ENCODE measurements around the gene RBM18. TPM values are rescaled to one million over a fixed set of nuclear protein-coding genes. Genes with fewer than 3 reads are reported as not detected.

Gene RBM18
- total and polyA plus RNA-seq, 12 donors: 6.0 to 47.6 (median 42.1) TPM

- Histone ChIP-seq H3K4me1 (peaks cover 8 to 51% (median 31%) of the 10 kb centered on the region in 9 donors), H3K36me3 (peaks cover 0 to 5% (median 0%) of the 10 kb centered on the region in 9 donors), H3K9me3 (no peaks in the 10 kb centered on the region), H3K27ac (no peak overlapping the region), H3K27me3 (peaks cover 16 to 100% (median 86%) of the 10 kb centered on the region in 7 donors), H3K4me3 (no peak overlapping the region)
- no peak for TF ChIP-seq CTCF (IDR thresholded peaks at IDR 0.05)
- intact Hi-C loops (cut with DNase I): no loop called here
- ATAC-seq: no peak
- WGBS, 2 donors: 83 to 88% methylated on average over 1 of the region's 1 CpG
- DNase-seq: no peak
Observed at GRCh38 chr9:122215663-122216062, 49.0 kb downstream of the RBM18 start.

GRCh38 chr9:122214507-122214906 is 50.1 kb downstream of the RBM18 start:
- WGBS, 2 donors: 48 to 58% methylated on average over 9 of the region's 9 CpGs
- no peak for TF ChIP-seq CTCF (IDR thresholded peaks at IDR 0.05)
- no peak for DNase-seq
- Histone ChIP-seq H3K27ac (no peak overlapping the region), H3K27me3 (peaks cover 10 to 95% (median 80%) of the 10 kb centered on the region in 7 donors), H3K4me3 (peak overlapping the region in 1 of 10 donors; percentile 26), H3K36me3 (peaks cover 0 to 5% (median 0%) of the 10 kb centered on the region in 9 donors), H3K4me1 (peaks cover 3 to 39% (median 19%) of the 10 kb centered on the region in 9 donors), H3K9me3 (no peaks in the 10 kb centered on the region)
- no peak for ATAC-seq
- intact Hi-C loops (cut with DNase I): no loop called here

DNA sequence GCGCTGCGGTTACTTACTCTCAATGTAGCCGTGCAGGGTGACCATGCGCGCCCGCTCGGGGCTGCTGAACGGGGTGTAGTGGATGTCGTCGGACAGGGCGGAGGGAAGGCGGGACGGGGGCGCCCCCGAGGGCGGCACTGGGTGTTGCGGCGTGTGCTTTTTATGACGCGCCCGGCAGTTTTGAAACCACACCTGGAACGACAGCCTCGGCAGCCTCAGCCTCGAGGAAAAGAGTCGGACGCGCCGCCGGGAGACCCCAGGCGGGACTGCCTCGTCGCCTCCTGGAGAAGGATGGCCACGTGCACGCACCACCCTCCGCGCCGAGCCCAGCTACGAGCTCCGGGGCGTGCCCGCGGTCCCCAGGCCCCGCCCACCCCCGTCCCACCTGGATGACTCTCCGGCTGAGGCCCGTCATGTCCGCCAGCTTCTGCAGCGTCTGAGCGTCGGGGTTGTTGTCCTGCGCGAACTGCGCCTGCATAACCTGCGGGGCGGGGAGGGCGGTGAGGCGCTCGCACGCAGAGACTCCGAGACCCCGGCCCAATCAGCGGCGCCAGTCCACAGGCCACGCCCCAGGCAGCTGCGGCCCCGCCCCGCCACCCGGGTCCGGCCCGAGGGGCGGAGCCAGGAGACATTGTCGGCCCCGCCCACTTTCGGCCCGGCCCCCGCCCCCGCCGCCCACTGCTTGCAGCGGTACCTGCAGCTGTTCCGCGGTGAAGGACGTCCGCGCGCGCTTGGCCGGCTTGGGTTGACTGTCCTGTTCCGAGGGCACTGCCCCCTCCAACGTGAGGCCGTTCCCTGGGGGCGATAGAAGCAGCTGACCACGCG is 50.8 kb downstream of the RBM18 start:
- H3K27me3 ChIP-seq: peaks cover 10 to 88% (median 73%) of the 10 kb centered on the region in 7 donors
- intact Hi-C loops (cut with DNase I): no loop called here
- H3K4me3 ChIP-seq: peak overlapping the region in 9 of 10 donors; percentile 10 to 42 (median 26)
- TF ChIP-seq CTCF (IDR thresholded peaks at IDR 0.05): no peak
- peak in 2 of 8 donors; percentile 41 to 46 for ATAC-seq
- peaks cover under 1 to 32% (median 12%) of the 10 kb centered on the region in 9 donors for H3K4me1 ChIP-seq
- DNase-seq: no peak
- no peak overlapping the region for H3K27ac ChIP-seq
- H3K9me3 ChIP-seq: no peaks in the 10 kb centered on the region
- peaks cover 0 to 5% (median 0%) of the 10 kb centered on the region in 9 donors for H3K36me3 ChIP-seq
- WGBS, 2 donors: 18 to 31% methylated on average over 90 to 93 of the region's 93 CpGs

GRCh38 chr9:122213102-122213588 is 51.5 kb downstream of the RBM18 start:
- WGBS, 2 donors: 37 to 41% methylated on average over 20 of the region's 20 CpGs
- Histone ChIP-seq H3K4me3 (peak overlapping the region in 4 of 10 donors; percentile 13 to 42 (median 28)), H3K9me3 (no peaks in the 10 kb centered on the region), H3K27me3 (peaks cover 10 to 81% (median 66%) of the 10 kb centered on the region in 7 donors), H3K4me1 (peaks cover 0 to 26% (median 9%) of the 10 kb centered on the region in 9 donors), H3K36me3 (peaks cover 0 to 5% (median 0%) of the 10 kb centered on the region in 9 donors), H3K27ac (no peak overlapping the region)
- intact Hi-C loops (cut with DNase I): no loop called here
- no peak for TF ChIP-seq CTCF (IDR thresholded peaks at IDR 0.05)
- ATAC-seq (no peak), DNase-seq (no peak)

Data from heart right ventricle (tissue), 16 donors.